ENCODE data around the gene ABLIM1. TPM values are rescaled to one million over a fixed set of nuclear protein-coding genes. Genes with fewer than 3 reads are reported as not detected.

ABLIM1 gene
- total and polyA plus RNA-seq, 4 experiments from 2014 or later: 129 to 202 (median 188) TPM

- intact Hi-C loops (cut with micrococcal nuclease): no loop called here
- no peaks in the 10 kb centered on the region for H3K4me1 ChIP-seq (ENCODE audit: insufficient read depth, low read length)
- Mint-ChIP-seq H3K9me3 (peaks cover 0 to 4% (median 0%) of the 10 kb centered on the region in 8 donors), H3K4me3 (no peak overlapping the region), H3K27ac (no peak overlapping the region), H3K4me1 (peaks cover 0 to 8% (median 4%) of the 10 kb centered on the region in 4 donors), H3K36me3 (peaks cover 0 to 3% of the 10 kb centered on the region in 2 donors), H3K27me3 (peaks cover 21 to 25% of the 10 kb centered on the region in 2 donors)
- ChIA-PET POLR2A (ENCODE audit: partially characterized antibody) (no interaction called here), CTCF (ENCODE audit: partially characterized antibody) (no interaction called here)
- H3K9me3 ChIP-seq (ENCODE audit: control insufficient read depth in 1 of 2, low read length in 2 of 2): no peaks in the 10 kb centered on the region
- no peak overlapping the region for H3K27ac ChIP-seq (ENCODE audit: low read depth, low read length)
- H3K36me3 ChIP-seq (ENCODE audit: insufficient read depth, low read length): no peaks in the 10 kb centered on the region
- H3K4me3 ChIP-seq (ENCODE audit: low read length in 2 of 2): no peak overlapping the region
- H3K27me3 ChIP-seq (ENCODE audit: insufficient read depth, low read length): no peaks in the 10 kb centered on the region
- DNase-seq: no peak
These were observed 249.7 kb downstream of the ABLIM1 start for GRCh38 chr10:114408112-114408967.

- Mint-ChIP-seq H3K4me1 (peaks cover 0 to 18% (median 11%) of the 10 kb centered on the region in 4 donors), H3K9me3 (peaks cover 0 to 4% (median 0%) of the 10 kb centered on the region in 8 donors), H3K27ac (no peak overlapping the region), H3K4me3 (peak overlapping the region in 1 of 8 donors; percentile 11), H3K27me3 (peaks cover 33 to 40% of the 10 kb centered on the region in 2 donors), H3K36me3 (peaks cover 0 to 3% of the 10 kb centered on the region in 2 donors)
- no peak overlapping the region for H3K27ac ChIP-seq (ENCODE audit: low read depth, low read length)
- POLR2A ChIA-PET (ENCODE audit: partially characterized antibody): no interaction called here
- intact Hi-C loops (cut with micrococcal nuclease): no loop called here
- H3K27me3 ChIP-seq (ENCODE audit: insufficient read depth, low read length): no peaks in the 10 kb centered on the region
- H3K36me3 ChIP-seq (ENCODE audit: insufficient read depth, low read length): no peaks in the 10 kb centered on the region
- DNase-seq: no peak
- no peaks in the 10 kb centered on the region for H3K4me1 ChIP-seq (ENCODE audit: insufficient read depth, low read length)
- CTCF ChIA-PET (ENCODE audit: partially characterized antibody): no interaction called here
- H3K4me3 ChIP-seq (ENCODE audit: low read length in 2 of 2): no peak overlapping the region
- H3K9me3 ChIP-seq (ENCODE audit: control insufficient read depth in 1 of 2, low read length in 2 of 2): no peaks in the 10 kb centered on the region
These were observed 251.6 kb downstream of the ABLIM1 start for GRCh38 chr10:114406455-114406854.

- Mint-ChIP-seq H3K27ac (no peak overlapping the region), H3K9me3 (peaks cover 0 to 4% (median 0%) of the 10 kb centered on the region in 8 donors), H3K27me3 (peaks cover 44 to 52% of the 10 kb centered on the region in 2 donors), H3K4me3 (peak overlapping the region in 2 of 8 donors; percentile 18 to 32), H3K4me1 (peaks cover 0 to 18% (median 11%) of the 10 kb centered on the region in 4 donors), H3K36me3 (peaks cover 0 to 3% of the 10 kb centered on the region in 2 donors)
- no peaks in the 10 kb centered on the region for H3K36me3 ChIP-seq (ENCODE audit: insufficient read depth, low read length)
- no peaks in the 10 kb centered on the region for H3K9me3 ChIP-seq (ENCODE audit: control insufficient read depth in 1 of 2, low read length in 2 of 2)
- ChIA-PET CTCF (ENCODE audit: partially characterized antibody) (no interaction called here), POLR2A (ENCODE audit: partially characterized antibody) (no interaction called here)
- H3K4me3 ChIP-seq (ENCODE audit: low read length in 2 of 2): no peak overlapping the region
- no peak for DNase-seq
- H3K27me3 ChIP-seq (ENCODE audit: insufficient read depth, low read length): no peaks in the 10 kb centered on the region
- intact Hi-C loops (cut with micrococcal nuclease): no loop called here
- H3K4me1 ChIP-seq (ENCODE audit: insufficient read depth, low read length): no peaks in the 10 kb centered on the region
- H3K27ac ChIP-seq (ENCODE audit: low read depth, low read length): no peak overlapping the region
These were observed 253.1 kb downstream of the ABLIM1 start for GRCh38 chr10:114405011-114405350.

GRCh38 chr10:114404171-114405010 is 253.7 kb downstream of the ABLIM1 start, which contains the start of gene AFAP1L2:
AFAP1L2 (minus strand) TSS chr10:114404502; CDS start chr10:114404455, 47 bp downstream.
- Mint-ChIP-seq H3K27ac (no peak within 1 kb of the TSS), H3K9me3 (peaks cover 0 to 4% (median 0%) of the 10 kb centered on the region in 8 donors), H3K27me3 (peaks cover 45 to 55% of the 10 kb centered on the region in 2 donors), H3K4me1 (peaks cover 0 to 18% (median 11%) of the 10 kb centered on the region in 4 donors), H3K4me3 (peak within 1 kb of the TSS in 4 of 8 donors; percentile 32 to 65 (median 51)), H3K36me3 (peaks cover 0 to 3% of the 10 kb centered on the region in 2 donors)
- ChIA-PET CTCF (ENCODE audit: partially characterized antibody) (no interaction called here), POLR2A (ENCODE audit: partially characterized antibody) (no interaction called here)
- intact Hi-C loops (cut with micrococcal nuclease): no loop called here
- DNase-seq: no peak
- Histone ChIP-seq H3K4me3 (ENCODE audit: low read length in 2 of 2) (no peak within 1 kb of the TSS), H3K4me1 (ENCODE audit: insufficient read depth, low read length) (no peaks in the 10 kb centered on the region), H3K27me3 (ENCODE audit: insufficient read depth, low read length) (no peaks in the 10 kb centered on the region), H3K27ac (ENCODE audit: low read depth, low read length) (no peak within 1 kb of the TSS), H3K36me3 (ENCODE audit: insufficient read depth, low read length) (no peaks in the 10 kb centered on the region), H3K9me3 (ENCODE audit: control insufficient read depth in 1 of 2, low read length in 2 of 2) (no peaks in the 10 kb centered on the region)

- ChIA-PET POLR2A (ENCODE audit: partially characterized antibody) (no interaction called here), CTCF (ENCODE audit: partially characterized antibody) (no interaction called here)
- H3K36me3 ChIP-seq (ENCODE audit: insufficient read depth, low read length): no peaks in the 10 kb centered on the region
- peaks cover 0 to 4% (median 0%) of the 10 kb centered on the region in 8 donors for H3K9me3 Mint-ChIP-seq
- intact Hi-C loops (cut with micrococcal nuclease): no loop called here
- no peaks in the 10 kb centered on the region for H3K9me3 ChIP-seq (ENCODE audit: control insufficient read depth in 1 of 2, low read length in 2 of 2)
- no peak overlapping the region for H3K4me3 ChIP-seq (ENCODE audit: low read length in 2 of 2)
- H3K27ac Mint-ChIP-seq: no peak overlapping the region
- no peak overlapping the region for H3K27ac ChIP-seq (ENCODE audit: low read depth, low read length)
- peaks cover 0 to 18% (median 11%) of the 10 kb centered on the region in 4 donors for H3K4me1 Mint-ChIP-seq
- H3K36me3 Mint-ChIP-seq: peaks cover 0 to 3% of the 10 kb centered on the region in 2 donors
- peaks cover 46 to 56% of the 10 kb centered on the region in 2 donors for H3K27me3 Mint-ChIP-seq
- no peaks in the 10 kb centered on the region for H3K4me1 ChIP-seq (ENCODE audit: insufficient read depth, low read length)
- H3K4me3 Mint-ChIP-seq: peak overlapping the region in 3 of 8 donors; percentile 49 to 65 (median 53)
- no peaks in the 10 kb centered on the region for H3K27me3 ChIP-seq (ENCODE audit: insufficient read depth, low read length)
- DNase-seq: no peak
These were observed 254.4 kb downstream of the ABLIM1 start for GRCh38 chr10:114403541-114404161.

- peaks cover 0 to 18% (median 11%) of the 10 kb centered on the region in 4 donors for H3K4me1 Mint-ChIP-seq
- peaks cover 0 to 3% of the 10 kb centered on the region in 2 donors for H3K36me3 Mint-ChIP-seq
- no peaks in the 10 kb centered on the region for H3K4me1 ChIP-seq (ENCODE audit: insufficient read depth, low read length)
- H3K4me3 ChIP-seq (ENCODE audit: low read length in 2 of 2): no peak overlapping the region
- H3K27me3 Mint-ChIP-seq: peaks cover 49 to 60% of the 10 kb centered on the region in 2 donors
- DNase-seq: no peak
- no peak overlapping the region for H3K27ac Mint-ChIP-seq
- H3K27me3 ChIP-seq (ENCODE audit: insufficient read depth, low read length): no peaks in the 10 kb centered on the region
- H3K27ac ChIP-seq (ENCODE audit: low read depth, low read length): no peak overlapping the region
- no peaks in the 10 kb centered on the region for H3K36me3 ChIP-seq (ENCODE audit: insufficient read depth, low read length)
- intact Hi-C loops (cut with micrococcal nuclease): no loop called here
- H3K9me3 ChIP-seq (ENCODE audit: control insufficient read depth in 1 of 2, low read length in 2 of 2): no peaks in the 10 kb centered on the region
- peak overlapping the region in 4 of 8 donors; percentile 17 to 65 (median 51) for H3K4me3 Mint-ChIP-seq
- H3K9me3 Mint-ChIP-seq: peaks cover 0 to 4% (median 0%) of the 10 kb centered on the region in 8 donors
- ChIA-PET CTCF (ENCODE audit: partially characterized antibody) (no interaction called here), POLR2A (ENCODE audit: partially characterized antibody) (no interaction called here)
These were observed 255.1 kb downstream of the ABLIM1 start for GRCh38 chr10:114402871-114403540.

Measured in CD4-positive, alpha-beta memory T cell (primary cell).